HG03159 (cell line): Measurements from ENCODE around the gene MPPED2.

Source experiments
- ATAC-seq: cut with Tn5 transposase; IDR thresholded peaks from one replicate; pipeline ENCODE4 v1.9.1; 2021; ENCODE audit warnings: mild to moderate bottlenecking, moderate library complexity; ENCODE audit not compliant: unreplicated experiment

Gene MPPED2

DNA sequence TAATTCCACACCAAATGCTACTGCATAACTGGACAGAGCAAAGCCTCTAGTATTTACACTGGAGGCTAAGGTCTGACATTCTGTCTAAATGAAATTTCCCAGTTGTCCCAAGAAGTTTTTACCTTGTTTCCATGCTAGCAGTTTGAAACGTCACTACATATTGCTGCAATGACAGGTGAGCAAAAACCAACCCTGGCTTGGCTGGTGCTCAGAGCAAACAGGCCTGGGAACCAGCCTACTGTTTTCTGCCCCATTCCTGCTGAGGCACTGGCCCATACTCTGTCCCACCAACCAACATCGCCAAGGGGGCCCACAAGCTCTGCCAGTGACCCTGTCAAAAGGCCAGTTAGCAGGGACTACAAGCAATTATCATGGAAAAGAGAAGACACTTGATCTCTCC, 131.1 kb downstream of the MPPED2 start:
- no peak for ATAC-seq

DNA sequence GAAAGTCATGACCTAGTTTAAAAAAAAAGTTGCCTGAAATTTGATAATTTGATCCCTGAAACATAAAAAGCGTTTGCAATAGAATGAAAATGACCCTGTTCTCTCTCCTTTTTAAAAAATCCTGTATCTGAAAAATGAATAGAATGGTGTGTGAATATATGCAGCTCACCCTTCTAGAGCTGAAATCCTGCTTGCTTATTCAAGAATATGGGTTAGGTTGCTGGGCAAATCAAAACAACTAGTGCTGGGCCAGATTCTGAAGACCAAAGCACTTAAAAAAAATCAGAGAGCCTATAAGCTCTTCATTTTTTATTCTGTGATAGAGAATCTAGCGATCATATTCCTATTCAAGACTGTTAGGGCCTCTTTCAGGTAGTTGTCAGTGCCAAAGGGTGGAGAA, 131.6 kb downstream of the MPPED2 start:
- no peak for ATAC-seq

DNA sequence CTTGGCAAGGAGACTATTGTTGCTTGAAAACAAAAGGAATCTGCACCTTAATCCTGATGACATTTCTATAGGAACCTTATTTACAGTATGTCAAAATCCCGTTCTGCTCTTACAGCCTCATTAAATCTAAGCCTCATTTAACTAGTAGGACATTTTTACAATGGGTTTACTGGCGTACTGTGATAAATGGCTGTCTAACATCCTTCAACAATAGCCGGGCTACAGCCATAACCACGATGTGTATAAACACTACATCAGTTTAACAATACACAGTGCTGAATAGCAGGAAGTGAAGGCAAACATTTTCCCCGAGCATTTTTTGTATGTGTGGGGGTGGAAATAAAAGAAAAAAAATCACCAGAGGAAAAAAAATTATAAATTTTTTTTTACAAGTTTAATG, 132.0 kb downstream of the MPPED2 start:
- ATAC-seq, result no peak

DNA sequence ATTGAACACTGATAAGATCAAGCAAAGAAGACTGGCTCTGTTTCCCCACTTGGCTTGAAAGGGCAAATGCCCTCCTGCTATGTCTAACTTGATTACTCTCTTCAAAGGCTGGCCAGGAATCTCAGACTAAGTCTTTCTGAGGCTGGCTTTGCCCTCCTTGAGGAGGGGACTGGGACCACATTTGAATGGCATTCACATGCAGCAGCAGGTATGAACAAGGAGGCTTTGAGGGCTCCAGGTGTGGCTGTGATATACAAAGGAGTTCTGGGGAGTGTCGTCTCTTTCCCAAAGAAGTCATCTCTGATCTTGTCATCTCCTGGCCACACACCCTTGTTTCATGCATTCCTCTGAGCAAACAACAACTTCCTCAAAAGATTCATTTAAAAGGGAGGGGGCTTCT, 132.4 kb downstream of the MPPED2 start:
- ATAC-seq, result no peak

DNA sequence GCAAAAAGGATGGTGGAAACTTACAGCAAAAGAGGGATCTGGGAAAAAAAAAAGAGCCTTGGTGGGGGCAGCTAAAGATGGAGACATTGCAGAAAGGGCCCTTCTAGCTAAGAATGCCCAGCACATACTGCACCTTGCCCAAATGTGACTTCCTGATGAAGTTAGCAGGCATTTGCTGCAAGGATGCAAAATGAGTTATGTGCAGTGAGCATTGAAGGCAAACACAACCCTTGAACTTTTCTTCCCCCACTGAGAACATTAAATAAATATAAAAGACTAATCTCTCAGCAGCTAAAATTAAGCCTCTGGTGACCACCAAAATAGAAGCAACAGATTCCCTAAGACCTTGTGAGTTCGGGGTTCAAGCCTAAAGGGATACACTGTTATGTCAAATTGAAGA, 133.3 kb downstream of the MPPED2 start:
- no peak for ATAC-seq

DNA sequence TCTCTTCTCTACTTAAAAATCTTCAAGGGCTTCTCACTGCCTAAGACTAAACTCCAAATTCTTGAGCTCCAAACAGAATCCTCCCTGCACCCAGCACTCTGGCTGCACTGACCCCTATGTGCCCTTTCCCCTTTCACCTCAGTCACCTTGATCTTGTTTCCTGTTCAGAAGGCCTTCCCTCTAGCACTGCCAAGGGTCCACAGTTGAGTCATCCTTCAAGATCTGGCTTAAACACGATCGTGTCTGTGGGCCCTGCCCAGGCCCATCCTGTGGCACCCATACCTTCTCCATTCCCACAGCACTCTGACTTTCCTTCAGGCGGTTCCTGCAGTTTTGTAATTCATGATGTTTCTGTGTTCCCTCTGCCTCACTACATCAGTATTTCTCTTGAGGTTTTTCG, 134.0 kb downstream of the MPPED2 start:
- no peak for ATAC-seq

DNA sequence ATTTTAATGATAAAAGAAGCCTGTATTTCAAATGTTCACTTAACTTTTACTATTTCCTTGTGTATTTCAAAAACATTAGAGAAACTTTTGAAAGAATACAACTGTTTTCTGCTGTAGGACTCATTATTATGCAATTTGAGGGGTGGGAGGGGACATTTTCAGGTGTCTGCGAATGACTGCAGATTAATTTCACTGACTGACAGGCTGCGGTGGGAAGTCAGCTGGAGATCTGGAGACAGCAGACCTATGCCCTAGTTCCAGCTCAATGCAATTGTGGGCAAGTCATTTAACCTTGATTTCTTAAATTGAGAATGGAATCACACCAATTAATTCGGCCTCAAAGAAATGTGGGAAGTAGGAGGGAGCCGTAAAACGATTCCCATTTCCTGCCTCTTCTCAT, 134.5 kb downstream of the MPPED2 start:
- no peak for ATAC-seq

DNA sequence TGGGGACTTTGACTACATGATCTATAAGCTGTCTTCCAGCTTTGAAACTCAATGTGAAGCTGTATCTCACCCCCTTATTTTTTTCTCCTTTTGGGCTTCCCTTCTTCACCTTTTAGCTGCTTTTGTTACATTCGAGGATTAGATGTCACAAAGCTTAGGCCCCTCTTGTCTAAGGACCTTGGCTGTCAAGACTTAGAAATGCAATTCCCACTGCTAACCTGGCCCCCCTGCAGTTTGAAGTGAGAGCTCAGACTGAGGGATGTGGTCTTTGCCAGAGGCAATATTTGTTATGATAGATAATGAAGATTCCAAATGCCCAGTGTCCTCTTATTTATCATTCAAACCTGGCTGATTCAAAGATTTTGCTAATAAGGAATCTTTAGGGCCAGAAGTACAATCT, 135.0 kb downstream of the MPPED2 start:
- ATAC-seq, result no peak

DNA sequence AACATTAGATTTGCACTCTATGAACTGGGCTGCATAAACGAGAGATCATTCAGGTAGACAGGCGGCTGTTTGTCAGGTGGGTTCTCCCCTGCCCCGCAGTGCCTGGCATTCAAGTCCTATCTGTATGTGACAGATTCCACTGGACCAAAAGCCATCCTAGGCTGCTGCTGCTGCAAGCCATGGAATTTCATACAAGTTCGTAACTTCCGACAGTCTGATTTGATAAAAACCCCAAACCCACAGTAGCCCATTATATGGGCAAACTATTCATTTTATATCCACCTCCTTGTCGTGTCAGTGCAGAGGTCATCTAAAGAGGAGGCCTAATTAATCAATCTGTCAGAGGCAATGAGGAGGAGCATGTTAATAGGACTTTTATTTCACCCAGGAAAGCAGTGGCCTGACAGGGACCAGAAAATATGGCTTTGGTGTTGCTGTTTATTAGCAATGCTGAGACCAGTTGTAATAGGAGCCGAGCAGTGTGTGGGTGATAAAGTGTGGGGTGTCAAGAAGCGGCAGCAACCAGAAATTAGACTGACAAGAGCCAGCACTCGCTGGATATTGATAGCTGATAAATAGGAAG, 139.0 kb downstream of the MPPED2 start:
- ATAC-seq, result no peak

DNA sequence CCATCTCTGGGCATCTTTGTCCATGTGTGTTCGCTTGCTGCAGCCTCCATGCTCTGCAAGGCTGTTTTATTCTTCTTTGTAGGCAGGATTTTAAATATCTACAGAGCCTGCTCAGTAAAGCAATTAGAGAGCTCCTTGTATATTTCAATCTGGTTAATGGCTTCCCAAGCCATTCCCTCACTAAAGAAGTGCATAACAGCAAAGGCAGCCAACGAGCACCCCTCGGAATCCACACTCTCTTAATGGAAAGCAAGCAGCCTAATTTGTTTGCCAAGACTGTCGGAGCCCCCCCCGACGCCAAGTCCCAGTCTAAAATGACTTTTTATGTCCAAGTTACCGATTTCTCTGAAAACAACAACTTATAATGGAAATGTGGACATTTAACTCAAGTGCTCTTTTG, 139.6 kb downstream of the MPPED2 start:
- ATAC-seq, result no peak

DNA sequence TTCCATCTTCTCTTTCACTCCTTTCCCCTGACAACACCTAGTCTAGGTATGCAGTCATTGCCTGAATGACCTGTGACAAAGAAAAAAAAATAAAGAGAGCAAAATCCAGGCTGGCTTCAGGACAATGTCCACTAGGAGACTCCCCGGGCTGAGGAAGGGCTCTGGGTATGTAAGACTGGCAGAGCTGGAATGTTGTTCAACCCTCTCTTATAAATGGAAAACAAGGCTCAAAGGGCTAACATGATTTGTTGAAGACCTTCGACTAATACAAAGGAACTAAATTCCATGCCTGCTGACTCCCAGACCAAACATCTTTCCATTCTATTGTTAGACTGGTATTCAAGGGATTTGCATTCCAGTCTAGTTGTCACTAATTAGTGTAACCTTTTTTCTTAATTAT, 141.1 kb downstream of the MPPED2 start:
- no peak for ATAC-seq

DNA sequence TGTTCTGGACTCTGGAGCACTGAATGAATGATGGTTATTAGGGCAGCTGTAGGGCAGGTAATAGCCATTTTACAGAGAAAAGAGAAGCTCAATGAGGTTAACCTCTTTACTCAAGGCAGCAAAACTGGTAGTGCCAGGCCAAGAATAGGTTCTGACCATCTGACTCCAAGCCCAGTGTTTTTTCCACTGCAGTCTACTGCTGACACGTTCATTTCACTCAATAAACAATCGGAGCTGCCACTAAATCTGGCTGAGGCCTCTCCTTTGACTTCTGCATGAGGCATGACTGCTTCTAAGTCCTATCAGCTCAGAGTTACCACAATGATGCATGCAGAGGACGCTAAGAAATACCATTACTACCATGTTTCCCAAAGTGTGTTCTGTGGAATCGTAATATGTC, 145.6 kb downstream of the MPPED2 start:
- ATAC-seq, result no peak

DNA sequence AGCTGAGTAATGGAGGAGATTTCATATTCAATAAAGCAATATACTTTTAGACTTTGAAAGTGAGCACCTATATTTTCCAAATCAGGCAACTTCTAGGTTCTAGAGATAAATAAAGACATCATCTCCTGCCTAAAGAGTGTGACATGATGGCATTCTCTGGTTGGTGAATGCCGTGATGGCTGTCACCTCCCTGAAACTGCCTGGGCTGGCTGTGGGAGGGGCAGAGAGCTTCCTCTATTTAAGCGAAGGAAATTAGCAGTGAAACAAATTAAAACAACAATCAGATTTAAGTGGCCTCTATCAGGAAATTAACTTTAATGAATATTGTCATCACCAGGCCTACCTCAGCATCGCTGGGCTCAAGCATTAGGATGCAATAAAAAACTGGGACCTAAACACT, 149.4 kb downstream of the MPPED2 start:
- ATAC-seq, result no peak

DNA sequence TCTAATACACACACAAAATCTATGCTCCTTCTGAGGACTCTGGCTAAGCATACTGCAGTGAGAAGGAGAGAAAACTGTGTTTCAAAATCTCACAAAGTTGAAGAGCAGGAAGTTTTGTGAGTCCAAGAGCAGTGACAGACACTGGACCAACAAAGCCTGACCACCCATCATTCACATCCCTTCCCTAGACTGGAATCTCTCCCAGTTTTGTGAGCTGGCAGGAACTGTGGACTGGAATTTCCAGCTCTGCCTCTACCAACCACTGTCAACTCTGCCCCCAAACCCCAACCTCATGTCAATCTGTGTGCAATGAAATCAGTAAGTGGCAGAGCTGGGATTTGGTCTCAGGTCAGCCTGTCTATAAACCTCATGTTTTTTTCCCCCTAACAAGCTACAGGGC, 150.7 kb downstream of the MPPED2 start:
- ATAC-seq, result no peak

DNA sequence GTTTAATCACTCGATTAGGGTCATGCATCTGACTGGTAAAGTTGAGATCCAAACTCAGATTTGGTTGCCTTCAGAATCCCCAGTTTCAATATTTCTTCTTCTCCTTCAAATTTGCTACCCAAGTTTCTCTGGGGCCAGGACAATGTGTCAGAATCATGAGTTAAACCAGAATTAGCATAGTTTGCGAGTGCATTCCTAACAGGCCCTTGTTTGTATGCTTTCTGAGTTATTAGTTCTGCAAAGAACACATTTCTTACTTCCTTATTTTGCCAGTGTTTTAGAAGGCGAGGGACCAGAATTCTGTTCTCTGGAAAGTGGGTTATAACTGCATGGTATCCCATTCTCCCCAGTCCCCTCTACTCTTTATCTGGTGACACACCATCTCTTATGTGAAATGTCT, 151.3 kb downstream of the MPPED2 start:
- no peak for ATAC-seq

DNA sequence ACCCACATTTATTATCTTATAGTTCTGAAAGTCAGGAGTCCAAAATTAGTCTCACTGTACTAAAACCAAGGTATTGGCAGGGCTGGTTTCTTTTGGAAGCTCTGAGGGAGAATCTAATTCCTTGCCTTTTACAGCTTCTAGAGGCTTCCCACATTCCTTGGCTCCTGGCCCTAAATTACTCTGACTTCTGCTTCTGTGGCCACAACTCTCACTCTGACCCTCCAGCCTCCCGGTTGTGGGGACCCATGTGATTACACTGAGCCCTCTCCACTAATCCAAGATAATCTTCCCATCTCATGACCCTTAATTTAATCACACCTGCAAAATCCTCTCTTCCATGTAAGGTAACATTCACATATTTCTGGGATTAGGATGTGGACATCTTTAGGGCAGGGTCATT, 152.3 kb downstream of the MPPED2 start:
- no peak for ATAC-seq

DNA sequence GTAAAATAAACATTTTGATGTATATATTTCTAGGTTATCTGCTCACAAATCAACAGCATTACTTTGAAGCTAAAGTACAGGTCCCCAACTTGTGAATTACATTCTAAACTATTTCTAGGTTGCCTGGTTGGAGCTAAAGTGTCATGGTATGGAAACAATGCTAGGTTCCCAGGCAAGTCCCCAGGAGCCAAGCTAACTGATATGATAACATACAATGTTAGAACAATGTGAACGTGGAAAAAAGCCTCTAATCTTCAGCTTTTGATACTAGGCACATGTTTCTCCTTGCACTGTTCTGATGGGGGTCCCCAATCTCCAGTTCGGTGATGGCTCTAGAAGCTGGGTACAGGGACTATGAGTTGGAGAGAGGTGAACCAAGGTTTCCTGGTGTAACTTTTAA, 153.4 kb downstream of the MPPED2 start:
- ATAC-seq, result no peak

DNA sequence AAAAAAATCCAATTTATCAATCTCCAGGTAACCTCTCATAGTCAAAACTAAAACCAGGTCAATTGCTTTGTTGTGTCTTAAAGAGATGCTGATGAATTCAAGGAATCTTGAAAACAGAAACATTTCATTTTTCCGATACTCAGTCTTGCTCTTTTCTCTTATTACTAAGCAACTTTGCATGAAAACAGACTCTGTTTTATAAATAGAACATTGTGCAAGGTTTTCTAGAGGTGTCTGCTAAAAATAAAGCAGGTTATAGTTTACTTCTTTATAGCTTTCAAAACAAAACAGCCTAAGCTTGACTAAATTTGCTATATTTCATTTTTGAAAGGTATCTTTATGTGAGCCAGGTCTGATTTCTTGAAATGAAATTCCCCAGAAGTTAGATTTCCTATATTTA, 154.0 kb downstream of the MPPED2 start:
- no peak for ATAC-seq

DNA sequence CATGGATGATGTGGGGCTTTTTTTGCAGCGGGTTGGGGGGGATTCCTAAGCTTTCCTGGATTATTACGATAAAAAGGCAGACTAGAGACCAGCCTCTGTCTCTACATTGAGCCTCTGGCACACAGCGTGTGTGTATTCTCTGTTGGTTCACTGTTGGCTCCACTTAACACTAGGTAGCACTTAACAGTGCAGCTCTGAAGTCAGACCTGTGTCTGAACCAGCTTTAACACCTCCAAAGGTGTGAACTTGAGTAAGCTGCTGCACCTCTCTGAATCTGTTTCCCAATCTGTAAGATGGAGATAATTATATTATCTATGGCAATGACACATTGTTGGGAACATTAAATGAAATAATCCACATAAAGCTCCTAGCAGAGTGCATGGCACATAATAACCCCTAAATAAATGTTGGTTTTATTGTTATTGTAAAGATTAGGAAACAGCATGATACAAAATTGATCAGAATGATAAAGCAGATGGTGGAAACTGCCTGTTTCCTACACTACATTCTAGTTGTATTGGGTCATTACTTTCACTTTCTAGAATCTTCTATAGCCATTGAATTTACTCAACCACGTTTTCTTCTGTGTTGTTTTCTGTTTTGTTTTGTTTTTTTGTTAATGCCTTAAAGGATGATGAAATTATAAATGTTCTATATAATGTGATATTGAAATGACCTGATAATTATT, 154.9 kb downstream of the MPPED2 start:
- ATAC-seq, result no peak

DNA sequence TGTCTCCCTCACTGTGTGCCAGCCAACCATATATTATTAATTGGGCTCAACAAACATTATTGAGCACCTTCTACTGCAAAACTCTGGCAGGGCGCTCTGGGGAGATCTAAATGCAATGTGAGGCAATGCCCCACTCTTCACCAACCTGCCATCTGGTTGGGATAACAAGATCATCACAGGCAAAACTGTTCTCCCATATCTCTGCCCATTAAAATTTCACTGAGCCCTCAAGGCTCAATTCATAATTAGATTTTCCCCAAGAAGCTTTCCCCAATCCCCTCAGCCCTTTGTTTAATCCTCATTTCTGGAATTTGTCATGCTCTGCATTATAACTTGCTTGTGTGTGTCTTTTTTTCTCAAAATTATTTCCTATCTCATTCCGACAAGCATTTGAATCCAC, 156.6 kb downstream of the MPPED2 start:
- ATAC-seq, result no peak

DNA sequence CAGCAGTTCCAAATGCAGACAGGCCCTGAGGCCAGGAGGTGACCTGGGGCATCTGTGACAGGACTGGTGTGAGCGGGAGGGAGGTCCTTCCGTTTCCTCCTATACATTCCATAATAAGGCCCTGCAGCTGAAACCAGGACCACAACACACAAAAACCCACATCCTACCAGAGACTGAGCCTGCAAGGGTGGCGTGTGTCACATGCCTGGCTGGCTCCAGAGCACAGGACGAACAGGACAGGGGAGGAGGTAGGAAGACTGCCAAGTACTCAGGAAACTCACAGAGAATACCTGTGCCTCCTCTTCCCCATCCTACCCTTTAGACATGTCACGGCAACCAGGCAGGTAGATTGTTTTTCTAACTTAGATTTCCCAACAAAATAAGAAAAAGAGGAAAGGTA, 159.4 kb downstream of the MPPED2 start:
- no peak for ATAC-seq

DNA sequence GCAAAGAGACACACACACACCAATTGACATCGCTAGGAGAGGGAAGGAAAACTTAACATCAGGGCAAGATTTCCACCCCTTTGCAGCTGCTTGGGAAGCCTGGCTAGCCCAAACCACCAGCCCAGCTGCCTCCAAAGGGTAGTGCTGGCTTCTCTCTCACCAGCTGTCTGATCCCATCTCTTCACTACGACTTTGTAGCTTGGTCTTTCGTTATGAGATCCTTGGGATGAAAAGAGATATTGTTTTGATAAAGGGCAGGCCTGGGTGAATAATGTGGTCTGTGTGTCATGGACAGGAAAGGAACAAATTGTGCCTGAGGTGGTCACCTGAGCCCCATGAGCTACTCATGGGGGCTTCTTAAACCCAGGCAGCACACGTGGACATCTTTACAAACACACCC, 161.3 kb downstream of the MPPED2 start:
- no peak for ATAC-seq

DNA sequence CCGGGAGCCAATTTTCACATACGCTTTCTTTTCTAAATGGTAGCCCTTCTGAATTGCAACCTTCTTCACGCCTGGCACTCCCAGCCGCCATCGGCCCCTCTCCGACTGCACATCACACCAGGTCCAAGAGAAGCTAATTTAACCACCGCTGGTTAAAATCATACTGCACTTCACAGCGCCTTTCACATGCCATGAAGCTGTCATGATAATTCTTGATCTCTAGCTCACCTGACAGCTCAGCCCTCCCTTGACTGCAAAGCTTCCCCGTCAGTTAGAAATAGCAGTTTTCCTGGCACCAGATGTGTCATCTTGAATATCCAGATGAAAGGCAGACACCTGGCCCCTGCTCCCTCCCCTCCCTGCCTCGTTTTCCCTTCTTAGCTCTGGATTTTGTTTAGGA, 161.8 kb downstream of the MPPED2 start:
- no peak for ATAC-seq
